Hematopoietic multipotent progenitor cell (in vitro differentiated cells): ENCODE data around the gene AHCY. TPM values are rescaled to one million over a fixed set of nuclear protein-coding genes. Genes with fewer than 3 reads are reported as not detected.
"Not testable (repeated sequence)": the region's sequence is repeated elsewhere in the genome, so short reads cannot be mapped to it uniquely, and the experiment has no call there.

Experiments used
- DNase-seq, 3 donors: peaks; one replicate each; pipeline ENCODE4 v3.0.0-alpha.2; 2011 to 2015; ENCODE audit warnings: low read depth in 2 of 3, low spot score in 2 of 3
- total RNA-seq: library from RNA; depleted of rRNA; stranded (reverse); fragments of >200 nt; gene quantifications from one replicate; pipeline ENCODE4 v1.2.3, GENCODE V29; 2012

The AHCY gene
- total RNA-seq, 1 donor = 235 TPM

GRCh38 chr20:34299556-34300255 is 3.4 kb downstream of the AHCY start:
- DNase-seq = no peak

GRCh38 chr20:34298294-34298784 is 4.8 kb downstream of the AHCY start:
- not testable (repeated sequence) for DNase-seq

DNA sequence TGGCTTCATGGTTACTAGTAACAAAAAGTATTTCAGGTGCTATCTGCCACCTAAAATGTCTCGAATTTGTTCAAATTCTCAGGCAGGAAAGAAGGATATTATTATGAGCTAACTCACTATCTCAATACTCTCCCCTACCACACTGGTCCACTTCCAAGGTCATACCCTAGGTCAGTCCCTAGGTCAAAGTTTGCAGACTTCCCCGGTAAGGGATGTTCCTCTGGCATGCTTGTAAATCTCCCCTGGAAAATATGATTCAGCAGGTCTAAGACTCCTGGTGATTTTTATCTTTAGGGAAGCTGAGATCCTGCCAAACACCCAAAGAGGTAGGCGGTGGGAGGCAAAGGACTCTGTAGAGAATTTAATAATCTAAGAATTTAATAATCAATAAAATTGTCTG is 6.7 kb downstream of the AHCY start:
- DNase-seq = no peak

GRCh38 chr20:34295284-34295683 is 7.9 kb downstream of the AHCY start:
- DNase-seq = no peak

DNA sequence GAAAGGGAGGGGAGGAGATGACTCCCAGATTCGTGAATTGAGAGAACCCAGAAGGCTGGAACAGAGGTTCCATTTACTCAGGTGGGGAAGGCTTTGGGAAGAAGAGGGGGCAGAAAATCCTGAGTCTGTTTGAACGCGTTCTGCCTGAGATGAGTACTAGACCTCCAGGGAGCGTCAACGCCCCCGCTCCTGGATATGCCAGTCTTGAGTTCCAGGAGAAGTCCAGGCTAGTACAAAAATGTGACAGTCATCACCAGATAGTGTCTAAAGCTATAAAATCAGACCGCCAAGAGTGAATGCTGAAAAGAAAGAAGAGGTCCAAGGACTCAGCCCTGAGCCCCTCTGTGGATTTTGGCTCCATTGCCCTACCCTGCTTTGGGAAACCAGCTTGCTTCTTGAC is 8.6 kb downstream of the AHCY start:
- DNase-seq = no peak

DNA sequence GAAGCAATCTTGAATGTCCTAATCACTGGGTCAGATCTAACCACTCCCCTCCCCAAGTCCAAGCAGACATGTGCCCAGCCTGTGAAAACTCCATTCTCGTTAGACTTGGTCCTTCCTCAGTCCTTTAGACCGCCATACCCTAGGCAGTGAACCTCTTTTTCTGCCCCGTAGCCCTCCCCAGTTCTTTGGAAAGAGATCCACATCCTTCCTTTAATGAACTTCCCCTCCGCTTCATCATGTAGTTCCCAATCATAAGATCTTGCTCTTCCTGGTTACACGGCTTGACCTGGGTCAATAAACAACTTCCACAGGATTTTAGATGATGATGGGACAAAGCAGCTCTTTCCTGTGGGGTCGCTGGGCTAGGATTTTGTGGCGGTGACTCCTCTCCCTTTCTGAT is 9.6 kb downstream of the AHCY start:
- DNase-seq = no peak

DNA sequence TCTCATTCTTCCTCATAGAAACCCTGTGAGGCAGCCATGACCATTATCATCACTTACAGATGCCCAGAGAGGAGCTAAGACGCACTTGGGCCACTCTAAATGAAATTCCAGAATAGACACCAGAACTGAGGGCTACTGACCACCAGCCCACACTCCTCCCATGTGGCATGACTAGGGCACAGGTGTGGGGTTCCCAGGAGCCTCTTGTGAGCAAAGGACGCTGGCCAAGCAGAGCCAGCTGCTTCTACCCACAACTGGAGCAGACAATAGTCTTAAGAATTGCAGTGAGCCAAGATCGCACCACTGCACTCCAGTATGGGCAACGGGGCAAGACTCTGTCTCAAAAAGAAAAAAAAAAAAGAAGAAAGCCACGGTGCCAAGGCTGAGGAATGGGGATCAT is 10.0 kb downstream of the AHCY start:
- no peak for DNase-seq

- DNase-seq = no peak
These were observed 10.7 kb downstream of the AHCY start for GRCh38 chr20:34292496-34292895.

DNA sequence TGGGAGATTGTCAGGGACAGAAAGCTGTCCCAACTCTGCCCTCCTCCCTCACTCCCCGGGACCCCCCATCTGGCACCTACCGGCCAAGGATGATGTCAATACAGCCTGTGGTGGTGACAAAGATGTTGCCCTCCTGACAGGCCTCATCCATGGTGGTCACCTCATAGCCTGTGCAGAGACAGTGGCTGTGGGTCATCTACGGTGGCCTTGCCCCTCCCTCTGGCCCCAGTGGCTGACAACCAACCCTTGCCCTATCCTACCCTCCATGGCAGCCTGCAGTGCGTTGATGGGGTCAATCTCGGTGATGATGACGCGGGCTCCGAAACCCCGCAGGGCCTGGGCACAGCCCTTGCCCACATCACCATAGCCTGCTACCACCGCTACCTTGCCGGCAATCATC is 12.7 kb downstream of the AHCY start:
- no peak for DNase-seq

- not testable (repeated sequence) for DNase-seq
These were observed 15.7 kb downstream of the AHCY start for GRCh38 chr20:34287500-34287899.

GRCh38 chr20:34285450-34285849 is 17.7 kb downstream of the AHCY start:
- no peak for DNase-seq

DNA sequence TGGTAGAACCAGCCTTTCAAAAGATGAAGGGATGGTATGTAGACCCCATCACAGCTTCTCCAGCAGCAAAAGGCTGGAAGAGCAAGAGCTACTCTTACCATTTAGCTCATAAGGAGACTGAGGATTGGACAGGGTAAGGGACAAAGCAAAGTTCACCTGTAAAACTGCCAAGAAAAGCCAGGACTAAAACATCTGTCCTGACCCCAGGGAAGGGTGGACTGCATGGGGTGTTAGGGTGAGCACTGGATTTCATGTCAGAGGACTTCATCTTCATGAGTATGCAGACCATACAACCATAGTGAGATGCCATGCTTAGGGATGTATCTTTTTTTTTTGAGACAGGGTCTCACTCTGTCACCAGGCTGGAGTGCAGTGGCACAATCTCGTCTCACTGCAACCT is 19.3 kb downstream of the AHCY start:
- no peak for DNase-seq

GRCh38 chr20:34282041-34282440 is 21.1 kb downstream of the AHCY start:
- DNase-seq = peak in 1 of 3 donors; percentile 25

DNA sequence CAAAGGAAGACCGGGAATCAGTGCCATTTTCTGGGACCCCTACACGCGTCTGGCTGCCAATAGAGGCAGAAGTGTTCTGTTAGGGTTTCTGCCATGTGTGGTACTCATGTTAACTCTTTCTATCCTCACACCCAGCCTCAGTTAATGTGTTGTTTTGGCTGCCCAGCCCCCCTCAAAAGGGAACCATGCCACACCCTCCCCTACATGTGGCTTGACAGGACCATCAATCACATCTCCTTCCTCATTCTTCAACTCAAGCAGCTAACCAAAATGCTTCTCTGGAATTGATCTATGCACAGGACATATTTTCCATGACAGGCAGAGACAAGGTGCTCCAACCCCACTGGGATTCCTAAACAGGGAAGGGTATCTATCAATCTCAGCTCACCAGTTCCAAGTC is 22.0 kb downstream of the AHCY start:
- DNase-seq = no peak

- no peak for DNase-seq
These were observed 28.5 kb downstream of the AHCY start for GRCh38 chr20:34274694-34275093.

DNA sequence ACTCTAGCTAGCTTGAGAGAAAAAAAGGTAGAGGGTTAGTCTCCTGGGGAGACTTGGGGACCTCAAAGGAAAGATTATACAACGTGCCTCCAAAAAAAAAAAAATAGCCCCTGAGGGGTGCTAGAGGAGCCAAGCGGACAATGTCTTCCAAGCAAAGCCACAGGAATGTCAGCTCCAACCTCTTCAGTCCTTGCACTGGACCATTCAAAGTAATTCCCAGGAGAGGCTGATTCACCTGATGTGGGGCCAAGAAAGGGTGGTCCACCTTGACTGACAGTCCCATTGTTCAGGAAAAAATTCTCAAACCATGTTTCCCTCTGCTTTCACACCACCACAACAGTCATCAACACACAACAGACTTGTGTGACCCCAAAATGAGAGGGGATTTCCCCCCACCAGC is 31.2 kb downstream of the AHCY start:
- no peak for DNase-seq

GRCh38 chr20:34269996-34270627 is 33.0 kb downstream of the AHCY start:
- no peak for DNase-seq

DNA sequence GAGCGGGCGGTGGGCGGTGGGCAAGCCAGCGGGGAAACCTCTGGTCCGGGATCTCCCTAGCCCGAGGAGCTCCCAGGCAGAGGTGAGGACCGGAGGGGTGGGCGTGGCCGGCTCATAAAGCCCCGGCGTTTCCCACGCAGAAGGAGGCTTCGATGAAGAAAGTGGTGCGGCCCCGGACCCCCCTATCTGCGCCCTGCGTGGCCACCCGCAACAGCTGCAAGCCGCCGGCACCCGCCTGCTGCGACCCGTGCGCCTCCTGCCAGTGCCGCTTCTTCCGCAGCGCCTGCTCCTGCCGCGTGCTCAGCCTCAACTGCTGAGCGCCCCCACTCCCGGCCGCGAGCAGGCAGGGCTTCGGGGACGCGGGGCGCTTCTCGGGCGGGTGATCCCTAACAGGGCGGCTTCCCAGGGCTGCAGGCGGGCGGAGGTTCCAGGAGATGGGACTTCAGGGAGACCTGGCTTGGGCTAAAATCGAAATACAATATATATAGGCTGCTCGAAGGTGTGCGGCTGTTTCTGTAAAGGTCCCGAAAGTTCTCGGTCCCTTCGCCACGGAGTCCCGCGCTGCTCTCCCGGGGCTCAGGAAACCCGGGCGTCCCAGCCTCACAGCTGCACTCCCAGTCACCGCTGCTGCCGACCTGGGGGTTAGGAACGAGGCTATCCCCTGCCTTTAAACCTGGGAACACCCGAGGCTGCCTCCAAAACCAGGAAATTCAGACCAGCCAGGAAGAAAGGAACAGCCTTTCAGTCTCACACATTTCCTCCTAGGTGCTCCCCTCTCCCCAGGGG is 34.1 kb downstream of the AHCY start:
- peak in 2 of 3 donors; percentile 31 to 48 for DNase-seq

- DNase-seq = no peak
These were observed 35.0 kb downstream of the AHCY start for GRCh38 chr20:34268145-34268544.

GRCh38 chr20:34264141-34264540 is 39.0 kb downstream of the AHCY start:
- no peak for DNase-seq

- not testable (repeated sequence) for DNase-seq
These were observed 39.7 kb downstream of the AHCY start for GRCh38 chr20:34263468-34263867.
